NCI-H2107 (cell line): ENCODE data around the gene SPANXA2.
"Not testable (repeated sequence)": the region's sequence is repeated elsewhere in the genome, so short reads cannot be mapped to it uniquely, and the experiment has no call there.

Experiments
- DNase-seq: peaks from one replicate; lab custom pipeline; 2025; lab: John Stamatoyannopoulos, UW

Gene SPANXA2

GRCh38 chrX:141589408-141589807 is at the start of gene SPANXA2:
Gene SPANXA2 (plus strand): TSS chrX:141589708. CDS start chrX:141589768, 60 bp downstream.
- not testable (repeated sequence) for DNase-seq

DNA sequence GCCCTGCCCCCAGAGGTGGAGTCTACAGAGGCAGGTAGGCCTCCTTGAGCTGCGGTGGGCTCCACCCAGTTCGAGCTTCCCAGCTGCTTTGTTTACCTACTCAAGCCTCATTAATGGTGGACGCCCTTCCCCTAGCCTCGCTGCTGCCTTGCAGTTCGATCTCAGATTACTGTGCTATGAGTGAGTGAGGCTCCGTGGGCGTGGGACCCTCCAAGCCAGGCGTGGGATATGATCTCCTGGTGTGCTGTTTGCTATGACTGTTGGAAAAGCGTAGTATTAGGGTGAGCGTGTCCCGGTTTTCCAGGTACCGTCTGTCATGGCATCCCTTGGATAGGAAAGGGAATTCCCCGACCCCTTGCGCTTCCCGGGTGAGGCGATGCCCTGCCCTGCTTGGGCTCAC is 47.0 kb upstream of the SPANXA2 start:
- not testable (repeated sequence) for DNase-seq

- not testable (repeated sequence) for DNase-seq
These were observed 4.9 kb upstream of the SPANXA2 start, which contains the start of gene SPANXA1 for GRCh38 chrX:141584638-141585037. Gene SPANXA1 (minus strand): TSS chrX:141584738. CDS start chrX:141584678, 60 bp downstream.

DNA sequence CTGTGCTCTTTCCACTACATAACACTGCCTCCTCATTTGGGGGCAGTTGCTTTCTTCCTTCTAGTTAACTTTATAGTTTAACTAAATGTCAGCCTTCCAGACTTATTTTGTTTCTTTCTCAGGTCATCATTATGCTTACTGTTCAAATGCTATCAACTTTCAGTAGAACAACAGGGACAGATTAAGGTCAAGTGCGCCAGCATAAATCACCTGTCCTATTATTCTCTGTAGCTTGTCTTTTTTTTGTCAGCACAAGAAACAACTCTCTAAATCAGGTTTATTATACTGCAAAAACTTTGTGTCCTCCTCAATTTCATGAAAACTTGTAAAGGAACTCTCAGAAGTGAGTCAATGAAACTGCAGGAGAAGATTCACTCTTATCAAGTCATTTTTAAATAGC is 19.6 kb downstream of the SPANXA2 start:
- DNase-seq = no peak

GRCh38 chrX:141619336-141619735 is 29.8 kb downstream of the SPANXA2 start:
- no peak for DNase-seq

- no peak for DNase-seq
These were observed 42.6 kb downstream of the SPANXA2 start for GRCh38 chrX:141632124-141632523.

GRCh38 chrX:141638550-141638949 is 49.0 kb downstream of the SPANXA2 start:
- no peak for DNase-seq
